Measurements from ENCODE around the gene TBXAS1.

- TF ChIP-seq POLR2A (IDR thresholded peaks at IDR 0.05; ENCODE audit: low read depth) (no peak), CTCF (IDR thresholded peaks at IDR 0.05) (no peak), EP300 (IDR thresholded peaks at IDR 0.05) (no peak), POLR2AphosphoS5 (IDR thresholded peaks at IDR 0.05) (no peak)
Measured at GRCh38 chr7:139817249-139817648, 11.8 kb upstream of the TBXAS1 start.

All from esophagus muscularis mucosa (tissue), 4 donors.